ENCODE measurements around the gene LARP4B.

LARP4B gene

GRCh38 chr10:931326-932318 lies at the start of gene LARP4B:
Gene LARP4B (minus strand): TSS chr10:931705. CDS start chr10:885721, 45,984 bp downstream.
- Histone ChIP-seq H3K9me3 (no peaks in the 10 kb centered on the region), H3K36me3 (replicated peaks) (peaks cover 8% of the 10 kb centered on the region; the same call in 1 of the 2 replicates), H3K4me1 (peaks cover 23% of the 10 kb centered on the region), H3K4me3 (peak within 1 kb of the TSS; percentile 55), H3K27me3 (ENCODE audit: low read depth) (no peaks in the 10 kb centered on the region)
- peak; percentile 92 to 96 for DNase-seq (ENCODE audit: low spot score in 2 of 2)
- in situ Hi-C loops (cut with MboI; ENCODE audit: low sequenced_read_pairs): loop anchor here (5.0 kb wide), 1 partner anchor 56 kb away; the partner anchor contains the start of gene GTPBP4

GRCh38 chr10:980468-981093 lies 49.1 kb upstream of the LARP4B start:
- Histone ChIP-seq H3K27me3 (ENCODE audit: low read depth) (no peaks in the 10 kb centered on the region), H3K4me1 (no peaks in the 10 kb centered on the region), H3K4me3 (no peak overlapping the region), H3K36me3 (replicated peaks) (no peaks in the 10 kb centered on the region; the same call in 1 of the 2 replicates), H3K9me3 (peaks cover 28% of the 10 kb centered on the region)
- in situ Hi-C loops (cut with MboI; ENCODE audit: low sequenced_read_pairs): no loop called here
- no peak for DNase-seq (ENCODE audit: low spot score in 2 of 2)

- Histone ChIP-seq H3K27me3 (ENCODE audit: low read depth) (no peaks in the 10 kb centered on the region), H3K4me1 (no peaks in the 10 kb centered on the region), H3K9me3 (peaks cover 28% of the 10 kb centered on the region), H3K4me3 (no peak overlapping the region), H3K36me3 (replicated peaks) (no peaks in the 10 kb centered on the region; the same call in 1 of the 2 replicates)
- in situ Hi-C loops (cut with MboI; ENCODE audit: low sequenced_read_pairs): no loop called here
- DNase-seq (ENCODE audit: low spot score in 2 of 2): no peak
Observed at GRCh38 chr10:978826-979421, 47.4 kb upstream of the LARP4B start.

GRCh38 chr10:976316-976715 lies 44.8 kb upstream of the LARP4B start:
- in situ Hi-C loops (cut with MboI; ENCODE audit: low sequenced_read_pairs): no loop called here
- no peaks in the 10 kb centered on the region for H3K27me3 ChIP-seq (ENCODE audit: low read depth)
- peaks cover 26% of the 10 kb centered on the region for H3K9me3 ChIP-seq
- no peak overlapping the region for H3K4me3 ChIP-seq
- no peaks in the 10 kb centered on the region; the same call in 1 of the 2 replicates for H3K36me3 ChIP-seq (replicated peaks)
- DNase-seq (ENCODE audit: low spot score in 2 of 2): no peak
- H3K4me1 ChIP-seq: no peaks in the 10 kb centered on the region

GRCh38 chr10:974785-975074 lies 43.2 kb upstream of the LARP4B start:
- DNase-seq (ENCODE audit: low spot score in 2 of 2): no peak
- in situ Hi-C loops (cut with MboI; ENCODE audit: low sequenced_read_pairs): no loop called here
- H3K9me3 ChIP-seq: peaks cover 11% of the 10 kb centered on the region
- no peaks in the 10 kb centered on the region; the same call in 1 of the 2 replicates for H3K36me3 ChIP-seq (replicated peaks)
- H3K4me1 ChIP-seq: peaks cover 9% of the 10 kb centered on the region
- no peaks in the 10 kb centered on the region for H3K27me3 ChIP-seq (ENCODE audit: low read depth)
- H3K4me3 ChIP-seq: no peak overlapping the region

GRCh38 chr10:974038-974784 lies 42.7 kb upstream of the LARP4B start:
- H3K9me3 ChIP-seq: peaks cover 8% of the 10 kb centered on the region
- no peak for DNase-seq (ENCODE audit: low spot score in 2 of 2)
- peaks cover 9% of the 10 kb centered on the region for H3K4me1 ChIP-seq
- H3K36me3 ChIP-seq (replicated peaks): no peaks in the 10 kb centered on the region; the same call in 1 of the 2 replicates
- no peak overlapping the region for H3K4me3 ChIP-seq
- in situ Hi-C loops (cut with MboI; ENCODE audit: low sequenced_read_pairs): no loop called here
- no peaks in the 10 kb centered on the region for H3K27me3 ChIP-seq (ENCODE audit: low read depth)

GRCh38 chr10:972763-973162 lies 41.3 kb upstream of the LARP4B start:
- 0 out of 2 replicates have a peak, but pooled peaks cover 3% of the 10 kb centered on the region for H3K27me3 ChIP-seq (ENCODE audit: low read depth)
- DNase-seq (ENCODE audit: low spot score in 2 of 2): no peak
- in situ Hi-C loops (cut with MboI; ENCODE audit: low sequenced_read_pairs): no loop called here
- H3K36me3 ChIP-seq (replicated peaks): no peaks in the 10 kb centered on the region
- H3K4me1 ChIP-seq: peaks cover 9% of the 10 kb centered on the region
- no peak overlapping the region for H3K4me3 ChIP-seq
- no peaks in the 10 kb centered on the region; the same call in 1 of the 2 replicates for H3K9me3 ChIP-seq

GRCh38 chr10:971613-972012 lies 40.1 kb upstream of the LARP4B start:
- 0 out of 2 replicates have a peak, but pooled peaks cover 3% of the 10 kb centered on the region for H3K27me3 ChIP-seq (ENCODE audit: low read depth)
- DNase-seq (ENCODE audit: low spot score in 2 of 2): no peak
- H3K4me3 ChIP-seq: no peak overlapping the region
- no peaks in the 10 kb centered on the region; the same call in 1 of the 2 replicates for H3K9me3 ChIP-seq
- peaks cover 9% of the 10 kb centered on the region for H3K4me1 ChIP-seq
- in situ Hi-C loops (cut with MboI; ENCODE audit: low sequenced_read_pairs): no loop called here
- no peaks in the 10 kb centered on the region for H3K36me3 ChIP-seq (replicated peaks)

GRCh38 chr10:971150-971542 lies 39.6 kb upstream of the LARP4B start:
- Histone ChIP-seq H3K9me3 (no peaks in the 10 kb centered on the region; the same call in 1 of the 2 replicates), H3K4me1 (peaks cover 9% of the 10 kb centered on the region), H3K4me3 (no peak overlapping the region), H3K36me3 (replicated peaks) (no peaks in the 10 kb centered on the region), H3K27me3 (ENCODE audit: low read depth) (0 out of 2 replicates have a peak, but pooled peaks cover 3% of the 10 kb centered on the region)
- no peak for DNase-seq (ENCODE audit: low spot score in 2 of 2)
- in situ Hi-C loops (cut with MboI; ENCODE audit: low sequenced_read_pairs): no loop called here

- 0 out of 2 replicates have a peak, but pooled peaks cover 3% of the 10 kb centered on the region for H3K27me3 ChIP-seq (ENCODE audit: low read depth)
- no peaks in the 10 kb centered on the region for H3K36me3 ChIP-seq (replicated peaks)
- H3K4me1 ChIP-seq: peaks cover 9% of the 10 kb centered on the region
- H3K9me3 ChIP-seq: no peaks in the 10 kb centered on the region; the same call in 1 of the 2 replicates
- no peak for DNase-seq (ENCODE audit: low spot score in 2 of 2)
- in situ Hi-C loops (cut with MboI; ENCODE audit: low sequenced_read_pairs): no loop called here
- H3K4me3 ChIP-seq: no peak overlapping the region
Observed at GRCh38 chr10:970311-971149, 39.0 kb upstream of the LARP4B start.

GRCh38 chr10:969473-970150 lies 38.1 kb upstream of the LARP4B start:
- H3K4me1 ChIP-seq: peaks cover 9% of the 10 kb centered on the region
- in situ Hi-C loops (cut with MboI; ENCODE audit: low sequenced_read_pairs): no loop called here
- 0 out of 2 replicates have a peak, but pooled peaks cover 3% of the 10 kb centered on the region for H3K27me3 ChIP-seq (ENCODE audit: low read depth)
- no peak overlapping the region for H3K4me3 ChIP-seq
- no peaks in the 10 kb centered on the region for H3K36me3 ChIP-seq (replicated peaks)
- DNase-seq (ENCODE audit: low spot score in 2 of 2): peak in 1 of 2 experiments; percentile 23
- H3K9me3 ChIP-seq: no peaks in the 10 kb centered on the region; the same call in 1 of the 2 replicates
